HL-60 (cell line): ENCODE measurements around the gene AIFM3.

Experiments
- DNase-seq, 2 experiments: peaks; one replicate each; pipeline ENCODE4 v3.0.0-alpha.2; 2010 to 2020; ENCODE audit warnings: low read depth in 1 of 2, low spot score in 1 of 2
- H3K27ac ChIP-seq: fragments of 250-450 bp; sonication (Bioruptor Pico); replicated peaks from 2 replicates; pipeline ENCODE4 v1.5.1; 2020; ENCODE audit warnings: mild to moderate bottlenecking, moderate library complexity
- H3K27me3 ChIP-seq: fragments of 250-450 bp; sonication (Bioruptor Pico); 2 replicates; pipeline ENCODE4 v1.5.1; 2021; ENCODE audit warnings: mild to moderate bottlenecking, moderate library complexity; ENCODE audit not compliant: insufficient read depth, poor library complexity, severe bottlenecking
- H3K4me3 ChIP-seq: replicated peaks from 2 replicates; pipeline ENCODE4 v1.5.1; 2011; ENCODE audit warnings: mild to moderate bottlenecking, control low read depth, low read length; ENCODE audit not compliant: insufficient read depth
- GABPA ChIP-seq: IDR thresholded peaks from 2 replicates; pipeline ENCODE4 v1.6.1; 2012; ENCODE audit warnings: low read depth
- POLR2AphosphoS5 ChIP-seq: IDR thresholded peaks from 2 replicates; pipeline ENCODE4 v1.6.1; 2012; ENCODE audit warnings: low read depth
- SPI1 ChIP-seq: IDR thresholded peaks from 2 replicates; pipeline ENCODE4 v1.6.1; 2012; ENCODE audit warnings: low read depth, mild to moderate bottlenecking, borderline replicate concordance
- TF ChIP-seq, protein P1 (sequence below): IDR thresholded peaks from one replicate; pipeline ENCODE4 v1.5.1; 2011; ENCODE audit warnings: low read length, control low read depth, inconsistent platforms; ENCODE audit not compliant: insufficient read depth
- TF ChIP-seq, protein P2 (sequence below): IDR thresholded peaks from 2 replicates; pipeline ENCODE4 v1.6.1; 2012; ENCODE audit warnings: low read depth; ENCODE audit not compliant: insufficient replicate concordance

The AIFM3 gene

DNA sequence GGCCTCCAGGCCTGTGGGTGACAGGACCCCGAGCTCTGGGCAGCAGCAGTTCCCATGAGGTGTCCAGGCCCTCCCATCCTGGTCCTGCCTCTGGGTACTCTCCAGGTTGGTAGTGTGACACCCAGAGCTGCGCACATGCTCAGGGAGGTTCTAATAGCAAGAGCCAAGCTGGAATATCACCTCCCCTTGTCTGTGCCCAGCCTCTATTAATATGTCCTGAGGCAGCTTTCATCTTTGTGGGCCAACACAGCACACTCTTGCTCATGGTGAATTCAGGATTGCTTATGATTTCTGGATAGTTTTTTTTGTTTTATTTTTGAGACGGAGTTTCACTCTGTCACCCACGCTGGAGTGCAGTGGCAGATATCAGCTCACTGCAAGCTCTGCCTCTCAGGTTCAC is 51.3 kb downstream of the AIFM3 start:
- no peak for DNase-seq
- no peak overlapping the region for H3K27ac ChIP-seq
- TF ChIP-seq, protein P1, sequence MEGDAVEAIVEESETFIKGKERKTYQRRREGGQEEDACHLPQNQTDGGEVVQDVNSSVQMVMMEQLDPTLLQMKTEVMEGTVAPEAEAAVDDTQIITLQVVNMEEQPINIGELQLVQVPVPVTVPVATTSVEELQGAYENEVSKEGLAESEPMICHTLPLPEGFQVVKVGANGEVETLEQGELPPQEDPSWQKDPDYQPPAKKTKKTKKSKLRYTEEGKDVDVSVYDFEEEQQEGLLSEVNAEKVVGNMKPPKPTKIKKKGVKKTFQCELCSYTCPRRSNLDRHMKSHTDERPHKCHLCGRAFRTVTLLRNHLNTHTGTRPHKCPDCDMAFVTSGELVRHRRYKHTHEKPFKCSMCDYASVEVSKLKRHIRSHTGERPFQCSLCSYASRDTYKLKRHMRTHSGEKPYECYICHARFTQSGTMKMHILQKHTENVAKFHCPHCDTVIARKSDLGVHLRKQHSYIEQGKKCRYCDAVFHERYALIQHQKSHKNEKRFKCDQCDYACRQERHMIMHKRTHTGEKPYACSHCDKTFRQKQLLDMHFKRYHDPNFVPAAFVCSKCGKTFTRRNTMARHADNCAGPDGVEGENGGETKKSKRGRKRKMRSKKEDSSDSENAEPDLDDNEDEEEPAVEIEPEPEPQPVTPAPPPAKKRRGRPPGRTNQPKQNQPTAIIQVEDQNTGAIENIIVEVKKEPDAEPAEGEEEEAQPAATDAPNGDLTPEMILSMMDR = no peak
- no peak for TF ChIP-seq POLR2AphosphoS5
- TF ChIP-seq, protein P2, sequence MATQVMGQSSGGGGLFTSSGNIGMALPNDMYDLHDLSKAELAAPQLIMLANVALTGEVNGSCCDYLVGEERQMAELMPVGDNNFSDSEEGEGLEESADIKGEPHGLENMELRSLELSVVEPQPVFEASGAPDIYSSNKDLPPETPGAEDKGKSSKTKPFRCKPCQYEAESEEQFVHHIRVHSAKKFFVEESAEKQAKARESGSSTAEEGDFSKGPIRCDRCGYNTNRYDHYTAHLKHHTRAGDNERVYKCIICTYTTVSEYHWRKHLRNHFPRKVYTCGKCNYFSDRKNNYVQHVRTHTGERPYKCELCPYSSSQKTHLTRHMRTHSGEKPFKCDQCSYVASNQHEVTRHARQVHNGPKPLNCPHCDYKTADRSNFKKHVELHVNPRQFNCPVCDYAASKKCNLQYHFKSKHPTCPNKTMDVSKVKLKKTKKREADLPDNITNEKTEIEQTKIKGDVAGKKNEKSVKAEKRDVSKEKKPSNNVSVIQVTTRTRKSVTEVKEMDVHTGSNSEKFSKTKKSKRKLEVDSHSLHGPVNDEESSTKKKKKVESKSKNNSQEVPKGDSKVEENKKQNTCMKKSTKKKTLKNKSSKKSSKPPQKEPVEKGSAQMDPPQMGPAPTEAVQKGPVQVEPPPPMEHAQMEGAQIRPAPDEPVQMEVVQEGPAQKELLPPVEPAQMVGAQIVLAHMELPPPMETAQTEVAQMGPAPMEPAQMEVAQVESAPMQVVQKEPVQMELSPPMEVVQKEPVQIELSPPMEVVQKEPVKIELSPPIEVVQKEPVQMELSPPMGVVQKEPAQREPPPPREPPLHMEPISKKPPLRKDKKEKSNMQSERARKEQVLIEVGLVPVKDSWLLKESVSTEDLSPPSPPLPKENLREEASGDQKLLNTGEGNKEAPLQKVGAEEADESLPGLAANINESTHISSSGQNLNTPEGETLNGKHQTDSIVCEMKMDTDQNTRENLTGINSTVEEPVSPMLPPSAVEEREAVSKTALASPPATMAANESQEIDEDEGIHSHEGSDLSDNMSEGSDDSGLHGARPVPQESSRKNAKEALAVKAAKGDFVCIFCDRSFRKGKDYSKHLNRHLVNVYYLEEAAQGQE = no peak
- TF ChIP-seq GABPA = no peak
- peaks cover 23% of the 10 kb centered on the region for H3K27me3 ChIP-seq
- no peak overlapping the region for H3K4me3 ChIP-seq

DNA sequence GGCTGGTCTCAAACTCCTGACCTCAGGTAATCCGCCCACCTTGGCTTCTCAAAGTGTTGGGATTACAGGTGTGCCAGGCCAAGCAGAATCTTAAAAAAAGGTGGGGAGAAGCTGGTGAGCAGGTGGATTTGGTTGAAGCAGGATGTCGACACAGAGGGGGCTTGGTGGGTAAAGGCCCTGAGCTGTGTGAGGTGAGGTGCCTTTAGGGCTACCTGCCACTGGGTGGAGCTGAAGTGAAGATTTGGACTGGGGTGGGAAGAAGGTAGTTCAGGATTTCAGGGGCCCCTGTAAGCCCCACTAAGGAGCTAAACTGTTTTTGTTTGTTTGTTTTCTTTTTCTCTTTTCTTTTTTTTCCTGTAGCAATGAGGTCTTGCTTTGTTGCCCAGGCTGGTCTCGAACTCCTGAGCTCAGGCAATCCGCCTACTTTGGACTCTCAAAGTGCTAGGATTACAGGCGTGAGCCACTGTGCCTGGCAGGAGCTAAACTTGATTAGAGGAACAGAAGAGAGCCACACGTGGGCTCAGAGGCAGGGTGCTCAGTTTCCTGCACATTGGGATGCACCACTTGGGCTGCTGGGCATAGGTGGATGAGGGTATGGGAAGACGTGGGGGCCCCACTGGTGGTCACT is 53.9 kb downstream of the AIFM3 start:
- Histone ChIP-seq H3K27me3 (peaks cover 2% of the 10 kb centered on the region), H3K27ac (no peak overlapping the region), H3K4me3 (no peak overlapping the region)
- peak in 1 of 2 experiments; percentile 16 for DNase-seq
- TF ChIP-seq, protein P1 = peak; percentile 31
- no peak for TF ChIP-seq SPI1

DNA sequence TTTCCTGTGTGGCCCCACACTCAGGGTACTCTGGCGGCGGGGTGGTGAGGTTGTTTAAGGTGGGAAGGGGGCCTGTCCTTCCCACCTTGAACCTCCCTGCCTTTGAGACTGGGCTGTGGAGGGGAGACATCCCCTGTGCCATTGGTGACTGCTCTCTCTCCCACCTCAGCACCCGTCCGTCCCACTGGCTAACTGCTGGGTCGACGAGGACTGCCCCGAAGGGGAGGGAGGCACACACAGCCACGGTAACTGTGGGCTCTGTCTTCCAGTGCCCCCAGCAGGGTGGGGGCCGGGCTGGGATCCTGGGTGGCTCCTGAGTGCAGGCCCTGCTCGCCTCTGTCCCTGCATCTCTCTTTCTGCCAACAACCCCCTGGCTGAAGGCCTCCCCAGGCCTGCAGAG is 55.5 kb downstream of the AIFM3 start:
- TF ChIP-seq SPI1 = no peak
- TF ChIP-seq, protein P1 = no peak
- TF ChIP-seq, protein P2 = no peak
- TF ChIP-seq GABPA = no peak
- TF ChIP-seq POLR2AphosphoS5 = no peak
- Histone ChIP-seq H3K27ac (no peak overlapping the region), H3K27me3 (peaks cover 2% of the 10 kb centered on the region), H3K4me3 (no peak overlapping the region)
- DNase-seq = no peak

DNA sequence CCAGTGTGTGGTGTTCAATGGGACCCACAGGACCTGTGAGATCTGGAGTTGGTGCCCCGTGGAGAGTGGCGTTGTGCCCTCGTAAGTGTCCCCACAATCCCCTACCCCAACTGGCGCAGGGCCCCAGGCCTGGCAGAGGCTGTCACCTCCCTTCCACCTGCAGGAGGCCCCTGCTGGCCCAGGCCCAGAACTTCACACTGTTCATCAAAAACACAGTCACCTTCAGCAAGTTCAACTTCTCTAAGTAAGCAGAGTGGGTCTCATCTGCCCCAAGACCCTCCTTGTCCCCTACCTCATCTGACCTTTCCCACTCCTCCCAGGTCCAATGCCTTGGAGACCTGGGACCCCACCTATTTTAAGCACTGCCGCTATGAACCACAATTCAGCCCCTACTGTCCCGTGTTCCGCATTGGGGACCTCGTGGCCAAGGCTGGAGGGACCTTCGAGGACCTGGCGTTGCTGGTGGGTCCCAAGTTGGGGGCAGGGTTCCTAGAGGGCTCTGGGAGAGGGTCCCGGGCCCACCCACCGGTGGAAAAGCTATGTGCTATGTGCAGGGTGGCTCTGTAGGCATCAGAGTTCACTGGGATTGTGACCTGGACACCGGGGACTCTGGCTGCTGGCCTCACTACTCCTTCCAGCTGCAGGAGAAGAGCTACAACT is 56.0 kb downstream of the AIFM3 start:
- no peak for DNase-seq
- Histone ChIP-seq H3K4me3 (no peak overlapping the region), H3K27ac (no peak overlapping the region), H3K27me3 (peaks cover 2% of the 10 kb centered on the region)
- TF ChIP-seq GABPA = no peak
- TF ChIP-seq, protein P1 = peak; percentile 9
